HEK293 (cell line): ENCODE data around the gene ARHGAP28.

Experiments used
- CTCF ChIP-seq: fragments of 450-650 bp; formaldehyde crosslinking; IDR thresholded peaks from 2 replicates; pipeline ENCODE4 v1.5.1; 2016; ENCODE audit warnings: missing biosample characterization, missing genetic modification characterization
- OVOL3 ChIP-seq: fragments of 450-650 bp; formaldehyde crosslinking; IDR thresholded peaks from 2 replicates; pipeline ENCODE4 v1.5.1; 2016; ENCODE audit warnings: missing biosample characterization, missing genetic modification characterization
- ZNF140 ChIP-seq: fragments of 450-650 bp; formaldehyde crosslinking; IDR thresholded peaks from 2 replicates; pipeline ENCODE4 v1.5.1; 2016; ENCODE audit warnings: missing biosample characterization, missing genetic modification characterization
- ZNF274 ChIP-seq, 2 experiments: fragments of 200-500 bp in 1 of 2; fragments of 450-650 bp in 1 of 2; sonication (Bioruptor generic) in 1 of 2; formaldehyde crosslinking in 1 of 2; IDR thresholded peaks; 2 replicates each; pipeline versions ENCODE4 v1.5.1 to v1.6.1; 2014 to 2016; ENCODE audit warnings: borderline replicate concordance in 1 of 2, inconsistent platforms in 1 of 2, low read length in 1 of 2, missing biosample characterization in 1 of 2, missing genetic modification characterization in 1 of 2
- ZNF366 ChIP-seq: fragments of 450-650 bp; formaldehyde crosslinking; conservative IDR thresholded peaks from 2 replicates; pipeline ENCODE4 v1.5.1; 2016; ENCODE audit warnings: missing biosample characterization, missing genetic modification characterization
- ZNF544 ChIP-seq: fragments of 450-650 bp; formaldehyde crosslinking; IDR thresholded peaks from 2 replicates; pipeline ENCODE4 v1.5.0; 2017; ENCODE audit warnings: missing biosample characterization, missing genetic modification characterization
- ZNF610 ChIP-seq: fragments of 450-650 bp; formaldehyde crosslinking; IDR thresholded peaks from 2 replicates; pipeline ENCODE4 v1.5.1; 2016; ENCODE audit warnings: missing biosample characterization, missing genetic modification characterization, borderline replicate concordance
- ZNF639 ChIP-seq: fragments of 450-650 bp; formaldehyde crosslinking; IDR thresholded peaks from 2 replicates; pipeline ENCODE4 v1.5.1; 2016; ENCODE audit warnings: missing biosample characterization, missing genetic modification characterization
- ZNF747 ChIP-seq: fragments of 450-650 bp; formaldehyde crosslinking; IDR thresholded peaks from 2 replicates; pipeline ENCODE4 v1.5.1; 2016; ENCODE audit warnings: missing biosample characterization, missing genetic modification characterization
- ZNF776 ChIP-seq: fragments of 450-650 bp; formaldehyde crosslinking; IDR thresholded peaks from 2 replicates; pipeline ENCODE4 v1.5.0; 2017; ENCODE audit warnings: missing biosample characterization, missing genetic modification characterization, borderline replicate concordance

GRCh38 chr18:6874315-6874714 lies 144.8 kb downstream of the ARHGAP28 start:
- no peak for TF ChIP-seq ZNF140 (tag by site-specific recombination)
- peak; percentile 29; the same call in 1 of the 2 replicates for TF ChIP-seq CTCF (tag by site-specific recombination)
- no peak for TF ChIP-seq ZNF544 (tag by site-specific recombination)
- no peak for TF ChIP-seq ZNF747 (tag by site-specific recombination)
- no peak for TF ChIP-seq OVOL3 (tag by site-specific recombination)
- no peak for TF ChIP-seq ZNF366 (tag by site-specific recombination)
- no peak for TF ChIP-seq ZNF274 (IDR thresholded peaks at IDR 0.05; ENCODE audit: low read length)
- no peak for TF ChIP-seq ZNF274 (tag by site-specific recombination; IDR thresholded peaks at IDR 0.05; ENCODE audit: borderline replicate concordance)
- no peak for TF ChIP-seq ZNF639 (tag by site-specific recombination)
- no peak for TF ChIP-seq ZNF610 (tag by site-specific recombination)
- TF ChIP-seq ZNF776, result no peak
